Stimulated activated CD8-positive, alpha-beta memory T cell treated with anti-CD3 and anti-CD28 coated beads, Interleukin-12 subunit alpha, Interleukin-12 subunit beta, amount 100 ng/mL, for 1 hour (primary cell): ENCODE data around the gene ADGRL3.

Source experiments
- DNase-seq: peaks from one replicate; pipeline ENCODE4 v3.0.0-alpha.2; 2020; ENCODE audit warnings: low read depth

Gene ADGRL3

GRCh38 chr4:61549336-61549735, 349.2 kb downstream of the ADGRL3 start:
- DNase-seq = no peak

- DNase-seq = no peak
Measured at GRCh38 chr4:61553557-61554125, 353.5 kb downstream of the ADGRL3 start.

GRCh38 chr4:61555789-61556188, 355.7 kb downstream of the ADGRL3 start:
- no peak for DNase-seq

- DNase-seq = no peak
Measured at GRCh38 chr4:61556277-61556676, 356.2 kb downstream of the ADGRL3 start.

- no peak for DNase-seq
Measured at GRCh38 chr4:61559396-61559795, 359.3 kb downstream of the ADGRL3 start.

- DNase-seq = no peak
Measured at GRCh38 chr4:61561028-61561427, 360.9 kb downstream of the ADGRL3 start.

GRCh38 chr4:61571761-61572559, 371.8 kb downstream of the ADGRL3 start:
- no peak for DNase-seq

- no peak for DNase-seq
Measured at GRCh38 chr4:61575796-61576195, 375.7 kb downstream of the ADGRL3 start.

- DNase-seq = no peak
Measured at GRCh38 chr4:61579786-61580185, 379.7 kb downstream of the ADGRL3 start.

GRCh38 chr4:61580721-61581377, 380.7 kb downstream of the ADGRL3 start:
- DNase-seq = no peak

GRCh38 chr4:61583696-61584095, 383.6 kb downstream of the ADGRL3 start:
- DNase-seq = no peak

GRCh38 chr4:61588621-61589402, 388.7 kb downstream of the ADGRL3 start:
- no peak for DNase-seq

- no peak for DNase-seq
Measured at GRCh38 chr4:61590881-61591280, 390.8 kb downstream of the ADGRL3 start.

- no peak for DNase-seq
Measured at GRCh38 chr4:61596606-61597340, 396.6 kb downstream of the ADGRL3 start.

GRCh38 chr4:61603086-61603485, 403.0 kb downstream of the ADGRL3 start:
- no peak for DNase-seq

GRCh38 chr4:61604054-61604453, 403.9 kb downstream of the ADGRL3 start:
- no peak for DNase-seq

GRCh38 chr4:61605984-61606383, 405.9 kb downstream of the ADGRL3 start:
- DNase-seq = no peak

- no peak for DNase-seq
Measured at GRCh38 chr4:61614231-61614630, 414.1 kb downstream of the ADGRL3 start.

- no peak for DNase-seq
Measured at GRCh38 chr4:61619528-61619927, 419.4 kb downstream of the ADGRL3 start.

GRCh38 chr4:61628282-61628681, 428.2 kb downstream of the ADGRL3 start:
- DNase-seq = no peak

- no peak for DNase-seq
Measured at GRCh38 chr4:61628727-61629126, 428.6 kb downstream of the ADGRL3 start.

- no peak for DNase-seq
Measured at GRCh38 chr4:61630548-61630947, 430.4 kb downstream of the ADGRL3 start.
